GM19239 (cell line): ENCODE results near the gene ZIC1.

Experiments used
- DNase-seq: peaks from one replicate; pipeline ENCODE4 v3.0.0; 2011; ENCODE audit warnings: low spot score; ENCODE audit not compliant: insufficient read length
- FAIRE-seq: peaks from 2 replicates; lab custom pipeline; 2011; peaks lifted over from hg19 to GRCh38; lab: Jason Lieb, UNC

ZIC1 gene

DNA sequence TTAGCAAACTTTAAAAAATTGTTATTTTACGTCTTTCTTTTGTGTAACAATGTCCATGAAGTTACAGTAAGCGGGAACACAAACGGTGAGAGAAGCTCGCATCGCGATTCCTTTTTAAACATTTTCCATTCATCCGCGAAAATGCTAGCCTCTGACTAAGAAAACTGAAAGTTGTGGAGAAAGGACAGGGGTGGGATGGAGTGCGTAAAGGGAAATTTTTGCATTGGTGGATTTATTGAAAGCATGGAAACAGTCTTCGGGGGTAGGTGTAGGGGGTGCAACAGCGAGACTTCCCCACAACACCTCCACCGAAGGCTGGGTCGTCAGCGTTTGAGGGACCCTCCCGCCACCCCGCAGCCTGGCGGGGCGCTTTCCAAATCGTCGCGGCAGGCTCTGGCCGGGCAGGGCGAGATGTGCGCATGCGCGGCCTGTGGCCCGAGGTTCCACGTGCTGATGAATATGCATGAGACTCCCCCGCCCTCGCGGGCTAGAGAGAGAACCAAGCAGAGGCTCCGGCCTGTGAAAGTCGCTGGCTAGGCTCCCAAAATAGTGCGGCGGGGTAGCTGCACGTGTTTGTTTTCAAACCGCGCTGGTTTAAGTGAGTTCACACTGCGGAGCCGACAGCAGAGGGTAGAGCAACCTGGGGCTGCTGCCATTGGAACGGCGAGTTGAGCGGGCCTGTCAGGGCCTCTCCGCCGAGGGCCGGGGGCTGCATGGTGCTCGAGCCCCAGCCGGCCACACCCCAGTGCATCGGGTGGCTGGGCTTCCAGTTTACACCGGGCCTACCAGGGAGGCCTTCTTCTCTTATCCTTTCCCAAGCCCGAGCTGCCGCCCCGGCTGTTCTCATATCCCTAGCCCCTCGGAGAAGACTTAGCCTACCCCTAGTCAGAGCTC is 9.9 kb downstream of the ZIC1 start:
- FAIRE-seq (no peak), DNase-seq (no peak)

DNA sequence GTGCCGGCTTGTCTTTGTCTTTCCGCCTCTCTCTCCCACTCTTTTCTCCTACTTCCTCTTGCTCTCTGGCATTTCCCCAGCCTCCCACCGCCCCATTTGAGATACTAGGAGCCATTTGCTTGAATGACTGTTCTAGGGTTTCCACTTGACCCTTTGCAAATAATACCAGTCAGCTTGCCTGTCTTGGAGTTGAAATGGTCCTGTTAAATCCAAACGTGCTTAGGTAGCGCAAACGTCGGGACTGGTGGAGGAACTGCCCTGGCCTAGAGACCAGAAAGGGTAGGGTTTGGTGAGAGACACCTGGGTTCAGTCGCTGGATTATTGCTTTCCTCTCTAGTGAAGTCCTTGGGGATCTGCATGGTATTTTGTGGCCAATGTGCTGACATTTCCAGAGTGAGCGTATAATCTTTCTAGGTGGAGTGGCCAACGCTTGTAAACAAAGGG is 10.6 kb downstream of the ZIC1 start:
- DNase-seq, result no peak
- FAIRE-seq, result no peak

DNA sequence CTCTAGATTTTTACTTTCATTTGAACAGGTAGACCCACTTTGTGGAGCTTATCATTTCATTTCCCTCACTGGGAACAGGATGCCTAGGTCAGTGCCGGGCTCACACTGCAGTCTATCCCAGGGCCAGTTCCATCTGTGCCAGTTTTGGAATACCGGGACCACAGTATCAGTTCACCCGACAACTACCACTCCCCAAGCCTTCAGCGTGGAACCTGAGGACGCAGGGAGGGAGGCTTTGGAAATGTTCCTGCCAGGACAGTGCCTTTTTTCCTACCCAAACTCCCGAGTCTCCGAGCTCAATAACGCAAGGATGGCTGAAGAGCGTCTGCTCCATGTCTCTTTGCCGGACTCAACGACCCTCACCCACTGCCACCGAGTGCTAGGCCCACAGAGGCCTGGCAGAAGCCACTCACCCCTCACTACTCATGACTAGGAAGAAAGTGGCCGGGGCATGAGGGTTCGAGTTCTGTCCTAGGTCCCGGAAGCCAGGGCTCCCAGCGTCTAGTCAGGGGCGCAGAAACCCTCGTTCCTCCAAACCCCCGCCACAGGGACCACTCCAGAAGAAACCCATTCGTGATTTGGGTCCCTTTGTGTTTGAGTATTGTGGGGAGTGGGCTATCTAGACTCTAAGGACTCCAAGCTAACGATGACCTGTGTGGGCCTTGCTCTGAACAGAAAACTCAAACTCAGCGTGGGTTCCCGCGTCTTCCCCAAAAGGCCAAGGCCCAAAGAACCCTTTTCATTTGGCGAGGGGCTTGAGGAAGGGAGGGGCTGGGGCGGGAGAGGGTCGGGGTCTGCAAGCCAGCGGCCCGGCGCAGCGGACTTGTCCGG is 11.4 kb downstream of the ZIC1 start:
- DNase-seq (no peak), FAIRE-seq (no peak)

DNA sequence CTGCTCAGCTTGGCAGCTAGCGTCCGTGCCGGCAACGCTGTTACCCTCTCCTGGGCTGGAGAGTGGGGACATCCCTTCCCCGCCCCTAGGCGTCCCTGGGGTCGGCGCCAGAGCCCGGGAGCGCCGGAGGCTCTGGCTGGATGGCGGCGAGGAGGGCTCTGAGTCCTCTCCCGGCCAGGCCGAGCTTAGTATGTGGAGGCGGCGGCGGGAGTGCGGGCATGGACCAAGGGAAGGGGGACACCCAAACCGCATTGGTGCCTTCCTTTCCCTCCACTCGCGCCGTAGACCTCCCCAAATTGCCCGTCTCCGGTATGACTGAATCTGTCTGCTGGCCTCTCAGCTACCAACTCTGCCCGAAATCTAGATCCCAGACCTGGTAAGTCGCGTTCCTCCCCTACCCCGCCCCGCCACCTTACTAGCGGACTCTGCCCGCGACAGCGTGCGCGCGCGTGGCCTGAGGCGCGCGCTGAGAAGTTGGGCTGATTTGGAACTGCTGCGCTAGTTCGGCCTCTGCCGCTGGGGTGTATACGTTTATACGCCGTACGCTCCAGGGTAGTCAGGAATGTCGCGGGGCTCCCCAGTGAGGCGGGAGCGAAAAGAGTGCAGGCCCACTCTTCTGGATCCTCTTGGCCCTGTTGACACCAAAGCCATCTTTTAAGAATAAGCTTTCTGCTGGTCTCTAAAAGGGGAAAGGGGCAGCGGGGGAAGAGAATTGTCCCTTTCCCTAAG is 12.2 kb downstream of the ZIC1 start:
- no peak for FAIRE-seq
- no peak for DNase-seq

DNA sequence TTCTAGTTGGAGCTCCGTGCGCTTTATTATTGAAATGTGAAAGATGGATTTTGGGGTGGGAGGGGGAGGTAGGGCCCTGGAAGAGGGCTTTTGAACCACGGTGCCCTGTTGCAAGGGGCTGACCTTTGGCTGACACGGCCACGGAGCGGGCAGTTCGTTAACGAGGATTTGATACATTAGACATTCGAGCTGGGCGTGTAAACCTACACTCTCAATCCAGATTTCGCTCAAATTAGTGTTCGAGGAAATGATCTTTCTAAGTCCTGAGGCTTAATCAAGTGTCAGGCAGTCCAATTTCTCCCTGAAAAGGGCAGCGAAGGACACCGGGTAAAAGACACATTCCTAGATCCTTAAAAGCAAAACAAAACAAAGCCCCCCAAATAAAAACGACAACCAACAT is 13.0 kb downstream of the ZIC1 start:
- FAIRE-seq, result no peak
- no peak for DNase-seq

DNA sequence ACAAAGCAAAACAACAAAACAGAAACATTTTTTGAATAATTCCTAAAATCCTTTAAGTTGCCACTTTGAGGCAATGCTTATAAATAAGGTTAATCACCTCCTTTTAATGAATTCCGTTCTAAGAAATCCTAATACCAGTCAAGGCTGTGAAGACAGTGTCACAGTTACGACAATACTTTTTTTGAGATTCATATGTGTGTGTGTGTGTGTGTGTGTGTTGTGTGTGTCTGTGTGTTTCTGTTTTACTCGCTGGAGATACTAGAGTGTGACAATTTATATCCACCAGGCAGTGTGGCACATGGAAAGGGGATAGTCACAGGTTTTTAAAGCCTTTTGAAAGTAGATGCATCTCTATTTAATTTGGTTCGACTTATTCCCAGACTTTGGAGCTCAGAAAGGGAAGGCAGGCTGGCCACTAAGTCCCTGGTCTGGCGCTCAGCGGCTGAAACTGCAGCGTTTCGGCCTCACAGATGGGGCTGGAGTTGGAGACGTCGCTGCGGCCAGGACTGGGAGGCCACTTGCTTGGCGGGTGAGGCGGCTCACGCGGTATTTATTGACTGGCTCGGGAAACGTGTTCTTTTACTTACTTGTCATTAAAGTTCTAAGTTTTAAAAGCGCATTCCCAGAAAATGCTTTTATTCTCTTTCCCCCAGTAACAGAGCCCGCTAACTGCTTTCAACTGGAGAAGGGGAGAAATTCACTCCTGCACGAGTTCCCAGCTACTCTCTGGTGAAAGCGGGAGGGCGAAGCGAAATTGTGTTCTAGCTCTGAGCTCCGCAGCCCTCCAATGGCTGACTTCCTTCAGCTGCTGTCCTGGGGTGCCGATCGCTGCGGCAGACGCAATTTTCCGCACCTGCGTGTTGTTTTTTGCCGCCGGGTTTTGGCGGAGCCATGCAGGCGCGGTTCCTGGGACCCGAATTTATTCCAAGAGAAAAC is 13.7 kb downstream of the ZIC1 start:
- no peak for DNase-seq
- FAIRE-seq, result no peak

DNA sequence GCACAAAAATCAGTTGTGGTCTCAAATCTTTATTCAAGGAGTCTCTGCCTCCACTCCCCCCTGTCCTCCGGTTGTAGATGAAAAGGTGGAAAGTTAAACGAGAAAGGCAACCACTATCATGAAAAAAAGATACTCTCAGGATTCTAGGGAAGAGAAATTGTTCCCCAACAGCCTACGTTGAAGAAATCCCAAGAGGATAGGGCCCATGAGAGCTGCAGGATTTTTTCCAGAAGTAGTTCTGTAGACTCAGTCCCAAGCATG is 14.3 kb downstream of the ZIC1 start:
- FAIRE-seq, result no peak

DNA sequence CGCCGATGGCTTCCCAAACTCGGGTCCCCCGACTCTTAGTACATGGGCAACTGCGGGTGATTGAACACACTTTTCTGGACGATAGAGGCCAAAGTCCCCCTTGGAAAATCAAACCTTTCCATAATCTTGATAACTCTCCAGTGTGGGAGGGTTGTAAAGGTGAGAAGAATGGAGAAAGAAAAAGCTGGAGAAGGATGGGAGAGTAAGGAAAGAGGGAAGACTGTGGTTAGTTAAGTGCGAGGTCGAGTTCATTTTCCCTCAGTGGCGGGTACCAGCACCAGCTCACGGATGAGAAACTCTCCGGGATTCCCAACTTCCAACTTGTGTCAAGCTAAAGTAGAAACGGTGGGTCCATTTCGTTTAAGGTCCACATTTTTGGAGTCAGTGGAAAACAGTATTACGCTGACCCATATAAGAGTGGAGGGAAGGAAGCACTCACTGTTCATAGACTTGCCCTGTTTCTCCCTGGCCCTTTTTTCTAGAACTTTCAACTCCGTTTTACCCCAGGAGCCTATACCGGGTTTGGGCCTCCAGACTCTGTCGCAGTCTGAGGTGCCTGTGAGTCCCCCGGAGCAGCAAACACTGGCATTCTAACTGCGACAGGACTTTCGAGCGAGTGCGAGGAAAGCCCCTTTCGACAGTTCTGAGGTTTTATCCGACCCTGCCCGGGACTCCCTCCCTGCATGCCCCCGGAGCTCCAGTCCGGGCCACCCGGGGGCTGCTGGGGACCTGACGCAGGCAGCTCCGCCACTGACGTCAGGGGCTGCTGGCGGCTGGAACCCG is 14.8 kb downstream of the ZIC1 start:
- no peak for FAIRE-seq

More for the DNA sequence above, 14.3 kb downstream of the ZIC1 start:
- no peak for DNase-seq

DNA sequence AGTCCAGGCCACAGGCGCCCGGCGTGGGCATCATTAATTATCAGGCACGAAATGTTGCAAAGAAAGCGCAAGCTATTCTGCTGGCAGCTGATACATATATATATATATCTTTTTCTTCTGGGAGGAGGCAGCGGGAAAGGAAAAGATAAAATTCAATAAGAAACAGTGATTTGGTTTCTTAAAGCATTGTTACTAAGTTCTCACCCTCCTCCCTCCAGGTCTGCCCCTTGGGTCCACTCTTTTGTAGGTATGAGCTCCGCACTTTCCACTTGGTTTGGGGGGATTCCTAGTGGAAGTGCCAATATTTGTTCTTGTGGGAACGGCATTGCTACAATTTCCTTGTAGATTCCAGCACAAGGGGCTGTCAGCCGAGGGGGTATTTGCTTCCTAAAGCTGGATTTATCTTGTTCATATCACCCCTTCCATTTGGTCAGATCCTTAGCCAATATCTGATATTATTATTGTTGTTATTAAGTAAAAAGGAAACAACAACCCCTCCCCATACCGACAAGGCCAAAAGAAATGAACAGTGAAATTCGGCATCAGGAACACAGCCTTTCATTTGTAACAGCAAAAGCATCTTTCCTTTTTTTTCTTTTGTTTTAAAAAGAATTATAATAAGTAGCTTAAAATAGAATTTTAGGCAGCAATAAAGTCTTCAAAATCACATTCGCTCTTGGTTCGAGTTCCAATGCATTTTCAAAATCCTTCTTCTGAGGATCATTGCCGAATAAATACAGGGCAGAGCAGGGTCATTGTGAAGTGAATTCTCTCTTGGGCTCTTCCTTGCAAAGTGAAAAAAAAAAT is 15.6 kb downstream of the ZIC1 start:
- DNase-seq (no peak), FAIRE-seq (no peak)

More for the DNA sequence above, 14.8 kb downstream of the ZIC1 start:
- DNase-seq, result no peak

DNA sequence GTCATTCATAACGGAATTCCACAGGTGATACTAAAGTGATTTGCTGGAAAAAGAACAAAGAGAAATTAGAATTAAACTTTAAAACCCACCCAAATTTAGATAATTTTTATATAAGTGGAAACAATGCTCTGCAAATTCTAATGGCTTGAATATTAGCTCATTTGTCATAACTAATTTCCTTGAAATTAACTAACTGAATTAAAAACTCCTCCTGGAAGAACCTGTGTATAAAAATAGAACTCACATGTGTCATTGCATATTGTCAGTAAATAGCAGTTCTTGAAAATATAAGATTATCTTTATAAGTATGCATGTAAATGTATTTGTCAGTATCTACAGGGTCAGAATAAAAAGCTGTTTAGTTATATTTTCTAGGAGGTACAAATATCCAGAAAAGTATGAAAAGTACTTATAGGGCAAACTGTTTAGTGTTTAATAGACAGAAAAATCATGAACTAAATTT is 16.3 kb downstream of the ZIC1 start:
- FAIRE-seq, result no peak

DNA sequence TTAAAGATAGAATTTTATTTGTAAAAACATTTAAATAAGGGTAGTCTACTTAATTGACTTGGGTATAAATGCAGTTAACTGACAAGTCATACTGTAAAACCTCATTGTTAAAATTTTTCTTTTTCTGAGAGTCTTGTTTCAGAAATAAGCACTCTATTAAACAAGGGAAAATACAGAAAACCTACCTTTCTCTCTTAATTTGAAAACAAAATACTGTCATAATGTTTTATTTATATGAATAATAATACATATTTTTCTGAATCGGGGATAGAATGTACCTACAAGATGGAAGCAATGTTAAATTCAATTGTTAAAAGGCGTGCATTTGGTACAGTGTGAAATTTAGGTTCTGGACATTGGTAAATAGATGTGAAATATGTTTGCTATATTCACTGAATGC is 17.8 kb downstream of the ZIC1 start:
- FAIRE-seq (no peak), DNase-seq (no peak)

More for the DNA sequence above, 16.3 kb downstream of the ZIC1 start:
- DNase-seq, result no peak

DNA sequence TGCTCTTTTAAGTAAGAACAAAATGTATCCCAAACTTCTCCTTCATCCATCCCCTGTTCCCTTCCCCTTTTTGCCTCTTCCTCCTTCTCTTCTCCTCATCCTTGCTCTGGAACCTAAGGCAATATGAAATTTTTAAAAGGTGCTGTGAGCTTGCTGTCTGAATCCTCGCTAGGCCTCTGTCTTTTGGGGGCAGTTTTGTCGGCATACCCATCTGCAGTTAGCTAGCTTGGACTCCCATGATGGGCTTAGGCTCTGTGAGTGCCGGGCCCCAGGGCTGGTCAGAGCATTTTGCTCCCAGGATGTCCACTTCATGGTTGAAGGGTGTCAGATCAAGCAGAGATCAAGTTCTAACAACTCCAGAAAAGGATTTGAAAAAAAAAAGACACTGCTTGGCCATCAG is 18.6 kb downstream of the ZIC1 start:
- DNase-seq (no peak), FAIRE-seq (no peak)

DNA sequence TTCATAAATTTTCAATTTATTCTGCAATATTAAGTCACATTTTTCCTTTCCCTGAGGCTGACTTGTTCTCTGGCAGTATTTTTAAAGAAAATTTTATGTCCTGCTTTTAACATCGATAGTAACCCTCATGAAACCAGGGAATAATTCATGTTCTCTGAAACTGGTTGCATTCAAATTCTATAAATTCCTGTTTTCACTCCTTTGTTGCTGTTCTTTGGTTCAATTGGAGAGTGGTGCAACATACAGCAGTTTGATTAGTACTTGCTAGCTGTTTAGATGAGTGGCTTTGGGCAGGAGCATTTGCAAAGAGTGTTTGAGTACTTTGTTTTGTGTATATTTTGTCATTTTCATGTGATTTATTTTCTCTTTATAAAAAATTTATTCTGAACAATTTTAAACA is 19.2 kb downstream of the ZIC1 start:
- DNase-seq (no peak), FAIRE-seq (no peak)

DNA sequence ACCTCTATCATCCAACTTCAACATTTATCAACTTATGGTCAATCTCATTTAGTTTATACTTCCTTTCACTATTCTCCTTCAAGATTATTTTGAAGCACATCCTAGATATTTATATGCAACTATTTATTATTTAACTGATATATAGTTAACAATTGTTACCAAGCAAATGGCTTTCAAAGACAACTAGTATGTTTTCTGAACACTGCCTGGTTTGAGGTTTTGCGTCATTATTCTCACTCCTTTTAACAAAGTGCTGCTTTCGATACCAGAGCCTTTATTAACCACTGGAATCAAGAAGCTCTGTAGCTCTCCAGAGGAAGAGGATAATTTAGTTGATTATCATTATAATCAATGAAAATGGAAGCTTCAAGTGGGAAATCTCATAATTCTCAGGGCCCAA is 19.6 kb downstream of the ZIC1 start:
- FAIRE-seq (no peak), DNase-seq (no peak)

DNA sequence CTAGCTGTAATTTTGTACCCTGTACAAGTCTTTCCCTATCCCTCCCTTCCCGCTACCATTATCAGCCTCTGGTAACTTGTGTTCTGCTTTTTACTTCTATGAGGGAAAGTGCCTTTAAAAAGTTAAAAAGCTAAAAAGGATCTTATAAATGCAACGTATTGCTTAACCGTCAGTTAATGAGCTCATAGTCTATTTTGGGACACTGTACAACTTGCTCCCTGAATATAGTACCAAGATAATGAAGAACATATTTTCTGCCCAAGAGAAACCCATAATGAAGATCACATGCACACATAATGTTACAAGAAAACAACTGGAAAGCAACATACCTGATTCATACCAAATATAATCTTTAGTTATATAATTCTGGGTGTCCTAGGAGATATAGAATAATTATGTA is 22.6 kb downstream of the ZIC1 start:
- no peak for DNase-seq
- no peak for FAIRE-seq

DNA sequence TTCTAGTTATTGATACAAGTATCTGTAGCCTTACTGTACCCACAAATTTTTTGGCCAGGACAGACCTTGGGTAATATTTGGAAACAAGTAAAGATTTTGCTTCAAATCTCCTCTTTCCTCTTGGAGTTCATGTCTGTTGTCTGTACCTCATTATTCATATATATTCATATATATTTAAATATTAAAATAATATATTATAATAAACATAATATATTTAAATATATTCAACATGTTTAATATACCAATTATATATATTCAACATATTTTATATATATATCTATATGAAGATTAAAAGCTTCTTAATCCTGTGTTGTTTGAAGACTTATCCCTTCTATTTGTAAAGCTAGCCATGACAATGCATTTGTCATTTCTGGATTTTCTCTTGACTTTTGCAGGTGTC is 38.1 kb downstream of the ZIC1 start:
- FAIRE-seq (no peak), DNase-seq (no peak)

DNA sequence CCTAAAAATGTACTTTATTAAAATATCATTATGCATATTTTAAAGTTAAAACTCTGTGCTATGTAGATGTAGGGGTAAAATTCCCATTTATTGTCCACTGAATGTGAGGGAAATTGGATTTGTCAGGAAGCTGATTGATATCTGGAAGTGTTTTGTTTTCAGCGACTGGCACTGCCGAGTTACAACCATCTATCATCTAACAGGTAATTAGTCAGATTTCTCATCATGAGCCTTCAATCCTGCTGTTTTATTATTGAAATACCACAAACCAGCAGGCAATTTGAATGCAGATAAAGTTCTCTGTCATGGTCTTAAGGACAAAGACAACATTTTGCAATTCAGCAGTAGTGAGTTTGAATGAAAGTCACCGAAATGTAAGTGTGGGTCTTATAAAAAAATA is 40.5 kb downstream of the ZIC1 start:
- no peak for DNase-seq
- no peak for FAIRE-seq

DNA sequence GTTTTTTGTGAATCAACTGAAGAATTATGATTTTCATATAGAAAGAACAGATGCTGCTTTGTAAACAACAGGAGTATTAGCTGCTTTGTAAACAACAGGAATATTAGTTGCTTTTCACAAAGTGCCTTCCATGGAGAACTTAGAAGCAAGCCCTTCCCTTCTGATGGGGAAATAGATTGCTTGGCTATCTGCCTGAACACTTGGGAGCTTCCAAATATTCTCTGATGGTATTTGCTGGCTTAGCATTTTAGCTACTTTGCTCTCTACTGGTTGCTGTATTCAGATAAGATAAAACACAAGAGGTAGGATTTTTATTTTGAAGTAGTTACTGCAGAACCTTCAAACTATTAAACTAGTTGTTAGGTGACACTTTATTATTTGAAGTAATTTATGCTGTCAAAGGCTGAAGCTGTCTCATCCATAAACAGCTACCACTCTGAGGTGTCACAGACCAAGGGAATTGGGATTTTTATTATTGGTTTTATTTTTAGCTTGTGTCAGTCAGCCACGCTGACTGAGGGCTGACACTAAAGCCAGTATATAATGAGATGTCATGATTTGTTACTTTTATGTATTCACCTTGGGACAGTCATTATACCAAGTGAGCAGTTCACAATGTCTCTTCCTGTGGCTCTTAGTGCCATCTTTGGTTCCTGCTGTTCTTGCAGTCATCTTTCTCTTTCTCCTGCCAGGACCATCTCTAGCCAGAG is 50.0 kb downstream of the ZIC1 start:
- FAIRE-seq (no peak), DNase-seq (no peak)
